ENCODE data around the gene EWSR1.

The EWSR1 gene

GRCh38 chr22:29251265-29251664 is 16.8 kb upstream of the EWSR1 start:
- Histone ChIP-seq H3K9me2 (replicated peaks; ENCODE audit: control insufficient read depth, low read length) (no peaks in the 10 kb centered on the region), H3K27ac (ENCODE audit: low read depth, low read length) (no peak overlapping the region), H3K36me3 (ENCODE audit: control insufficient read depth, low read length) (no peaks in the 10 kb centered on the region), H4K20me1 (ENCODE audit: control insufficient read depth, insufficient read depth, low read depth, low read length) (no peaks in the 10 kb centered on the region), H3K9me3 (ENCODE audit: control insufficient read depth, insufficient read depth, low read length) (no peaks in the 10 kb centered on the region), H3F3A (ENCODE audit: control insufficient read depth, insufficient read depth) (no peaks in the 10 kb centered on the region), H3K4me2 (ENCODE audit: low read length) (no peak overlapping the region), H3K4me1 (ENCODE audit: control insufficient read depth, low read length) (no peaks in the 10 kb centered on the region), H3K27me3 (ENCODE audit: control insufficient read depth, low read length) (no peaks in the 10 kb centered on the region), H3K4me3 (ENCODE audit: low read length) (no peak overlapping the region), H3K79me2 (ENCODE audit: control insufficient read depth, low read length) (no peaks in the 10 kb centered on the region)
- no peak for TF ChIP-seq EZH2phosphoT487 (IDR thresholded peaks at IDR 0.05; ENCODE audit: borderline replicate concordance, low read length)
- TF ChIP-seq CTCF (IDR thresholded peaks at IDR 0.05; ENCODE audit: low read depth, low read length, poor library complexity, severe bottlenecking): no peak

DNA sequence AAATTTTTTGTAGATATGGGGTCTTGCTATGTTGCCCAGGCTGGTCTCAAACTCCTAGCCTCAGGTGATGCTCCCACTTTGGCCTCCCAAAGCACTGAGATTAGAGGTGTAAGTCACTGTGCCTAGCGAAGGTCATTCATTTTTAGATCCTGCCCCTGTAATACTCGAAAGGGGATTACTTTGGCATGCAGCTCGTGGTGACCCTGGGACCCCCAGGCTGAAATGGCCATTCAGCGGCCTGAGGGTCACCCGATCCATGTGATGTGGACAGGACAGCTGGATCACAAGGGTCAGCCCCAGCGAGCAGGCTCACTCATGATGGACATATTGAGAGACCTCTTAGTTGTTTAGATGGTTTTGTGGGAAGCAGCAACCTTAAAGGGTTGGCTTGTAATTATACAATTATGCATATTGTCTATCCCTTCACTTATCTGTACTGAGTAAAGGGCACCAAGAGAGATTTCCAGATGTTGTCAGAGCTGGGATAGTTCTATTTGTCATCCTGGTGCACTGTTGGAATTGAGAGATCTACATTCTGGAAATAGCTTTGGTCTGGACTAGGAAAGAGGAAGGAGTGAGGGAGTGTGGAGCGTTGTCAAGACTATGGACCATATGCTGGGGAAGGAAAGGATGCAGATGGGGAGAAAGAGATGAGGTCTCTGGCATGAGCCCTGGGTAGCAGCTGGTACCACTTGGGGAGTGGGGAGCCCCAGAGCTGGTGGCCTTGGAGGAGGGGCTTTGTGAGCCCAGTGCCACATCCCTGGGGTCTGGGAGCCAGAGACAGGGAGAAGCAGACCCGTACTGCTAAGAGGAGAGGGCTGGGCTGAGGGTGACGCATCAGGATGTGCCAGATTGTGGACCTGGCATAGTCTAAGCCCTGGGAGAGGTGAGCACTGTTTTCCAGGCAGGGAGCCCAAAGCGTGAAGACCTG is 15.8 kb upstream of the EWSR1 start:
- TF ChIP-seq CTCF (IDR thresholded peaks at IDR 0.05; ENCODE audit: low read depth, low read length, poor library complexity, severe bottlenecking) (no peak), EZH2phosphoT487 (IDR thresholded peaks at IDR 0.05; ENCODE audit: borderline replicate concordance, low read length) (no peak)
- Histone ChIP-seq H3K4me1 (ENCODE audit: control insufficient read depth, low read length) (no peaks in the 10 kb centered on the region), H3K27me3 (ENCODE audit: control insufficient read depth, low read length) (no peaks in the 10 kb centered on the region), H3K9me3 (ENCODE audit: control insufficient read depth, insufficient read depth, low read length) (no peaks in the 10 kb centered on the region), H3K4me3 (ENCODE audit: low read length) (no peak overlapping the region), H3K36me3 (ENCODE audit: control insufficient read depth, low read length) (no peaks in the 10 kb centered on the region), H3K9me2 (replicated peaks; ENCODE audit: control insufficient read depth, low read length) (no peaks in the 10 kb centered on the region), H3K4me2 (ENCODE audit: low read length) (no peak overlapping the region), H3F3A (ENCODE audit: control insufficient read depth, insufficient read depth) (no peaks in the 10 kb centered on the region), H3K27ac (ENCODE audit: low read depth, low read length) (no peak overlapping the region), H3K79me2 (ENCODE audit: control insufficient read depth, low read length) (no peaks in the 10 kb centered on the region), H4K20me1 (ENCODE audit: control insufficient read depth, insufficient read depth, low read depth, low read length) (no peaks in the 10 kb centered on the region)

DNA sequence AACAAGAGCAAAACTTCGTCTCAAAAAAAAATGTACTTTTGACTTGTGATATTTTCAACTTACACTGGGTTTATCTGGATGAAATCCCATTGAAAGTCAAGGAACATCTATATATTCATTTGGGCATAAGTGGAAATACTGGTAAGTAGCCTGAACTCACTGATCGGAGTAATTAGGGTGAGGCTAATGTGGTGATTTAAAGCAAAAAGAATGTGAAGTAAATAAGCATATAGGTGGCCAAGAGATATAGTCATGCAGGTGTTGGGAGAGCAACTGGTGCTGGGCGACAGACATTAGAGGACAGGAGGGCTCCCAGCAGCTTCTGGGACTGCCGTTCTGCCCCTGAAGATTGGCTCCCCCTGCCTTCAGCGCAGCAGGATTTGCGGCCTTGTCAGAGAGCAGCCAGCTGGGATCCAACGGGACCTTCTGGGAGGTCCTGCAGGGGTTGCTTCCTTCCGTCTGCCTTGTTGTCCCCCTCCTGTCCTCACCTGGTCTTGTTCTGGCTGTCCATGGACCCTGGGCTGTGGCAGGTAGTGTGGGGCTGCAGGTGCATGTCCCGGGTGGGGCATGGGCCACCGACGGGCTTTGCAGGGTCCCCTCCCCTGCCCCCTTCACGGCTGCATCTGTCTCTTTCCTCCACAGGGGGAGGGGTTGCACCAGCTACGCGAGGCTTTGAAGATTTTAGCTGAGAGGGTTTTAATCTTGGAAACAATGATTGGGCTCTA is 14.3 kb upstream of the EWSR1 start:
- Histone ChIP-seq H3K9me2 (replicated peaks; ENCODE audit: control insufficient read depth, low read length) (no peaks in the 10 kb centered on the region), H3K79me2 (ENCODE audit: control insufficient read depth, low read length) (no peaks in the 10 kb centered on the region), H3K4me1 (ENCODE audit: control insufficient read depth, low read length) (no peaks in the 10 kb centered on the region), H3K4me2 (ENCODE audit: low read length) (no peak overlapping the region), H3K36me3 (ENCODE audit: control insufficient read depth, low read length) (no peaks in the 10 kb centered on the region), H3K4me3 (ENCODE audit: low read length) (no peak overlapping the region), H4K20me1 (ENCODE audit: control insufficient read depth, insufficient read depth, low read depth, low read length) (no peaks in the 10 kb centered on the region), H3K27me3 (ENCODE audit: control insufficient read depth, low read length) (no peaks in the 10 kb centered on the region), H3K9me3 (ENCODE audit: control insufficient read depth, insufficient read depth, low read length) (no peaks in the 10 kb centered on the region), H3F3A (ENCODE audit: control insufficient read depth, insufficient read depth) (no peaks in the 10 kb centered on the region), H3K27ac (ENCODE audit: low read depth, low read length) (no peak overlapping the region)
- TF ChIP-seq CTCF (IDR thresholded peaks at IDR 0.05; ENCODE audit: low read depth, low read length, poor library complexity, severe bottlenecking) (no peak), EZH2phosphoT487 (IDR thresholded peaks at IDR 0.05; ENCODE audit: borderline replicate concordance, low read length) (no peak)
